ENCODE data around the gene HCCS.

GRCh38 chrX:11159149-11159548 is 48.0 kb downstream of the HCCS start:
- no peak for TF ChIP-seq CTCF (IDR thresholded peaks at IDR 0.05)
- no peak for TF ChIP-seq POLR2AphosphoS5 (IDR thresholded peaks at IDR 0.05)
- TF ChIP-seq POLR2A (IDR thresholded peaks at IDR 0.05) = no peak

All from breast epithelium (tissue), 3 donors.